Measurements from ENCODE around the gene MAP7D3. TPM values are rescaled to one million over a fixed set of nuclear protein-coding genes. Genes with fewer than 3 reads are reported as not detected.
A peak's percentile ranks its signal among the peaks of the same experiment; 100 is the strongest.

MAP7D3 gene
- total and polyA plus RNA-seq, 2 of the 4 experiments (the other 2 are of a cell fraction) = 10.0 to 23.8 TPM

- Histone ChIP-seq H3K9me3 (ENCODE audit: control insufficient read depth, insufficient read depth, low read length) (no peaks in the 10 kb centered on the region), H3K4me1 (ENCODE audit: control insufficient read depth, insufficient read depth, low read length) (peaks cover 11% of the 10 kb centered on the region), H3K27ac (ENCODE audit: insufficient read depth, low read length) (no peak overlapping the region; the same call in 1 of the 2 replicates), H3K14ac (replicated peaks; ENCODE audit: low read depth, low read length) (no peak overlapping the region), H3K4me2 (ENCODE audit: low read depth, low read length) (no peak overlapping the region), H4K5ac (ENCODE audit: low read depth, low read length) (no peak overlapping the region), H3K9ac (ENCODE audit: low read depth, low read length) (no peak overlapping the region), H3K79me1 (ENCODE audit: low read depth in 1 of 2, low read length in 2 of 2) (0 out of 4 replicates have a peak, but pooled peaks cover 0 to 7% of the 10 kb centered on the region in 2 experiments), H4K8ac (ENCODE audit: low read depth in 2 of 2, low read length in 2 of 2) (no peak overlapping the region), H3K56ac (ENCODE audit: extremely low read depth, insufficient read depth, low read length) (no peak overlapping the region), H4K20me1 (ENCODE audit: insufficient read depth, low read length) (no peaks in the 10 kb centered on the region), H3K4me3 (ENCODE audit: insufficient read depth, low read depth, low read length) (no peak overlapping the region), H2BK5ac (ENCODE audit: low read depth, low read length, poor library complexity, severe bottlenecking) (no peak overlapping the region), H2BK15ac (ENCODE audit: low read depth, low read length) (no peak overlapping the region), H3K9me1 (ENCODE audit: insufficient read depth, low read length) (no peaks in the 10 kb centered on the region), H4K91ac (ENCODE audit: insufficient read depth, low read depth, low read length) (no peak overlapping the region), H2BK20ac (ENCODE audit: low read depth, low read length) (no peak overlapping the region), H3K4ac (ENCODE audit: low read depth, low read length) (peak overlapping the region; percentile 13; the same call in 1 of the 2 replicates), H3K36me3 (ENCODE audit: control insufficient read depth, insufficient read depth, low read length) (no peaks in the 10 kb centered on the region), H3K18ac (ENCODE audit: low read depth, low read length) (no peak overlapping the region), H3K27me3 (ENCODE audit: control insufficient read depth, insufficient read depth, low read length) (peaks cover 1% of the 10 kb centered on the region; the same call in 1 of the 2 replicates), H3K23ac (ENCODE audit: low read depth, low read length) (no peak overlapping the region), H2AK9ac (replicated peaks; ENCODE audit: low read depth, low read length, poor library complexity) (no peak overlapping the region), H2AFZ (replicated peaks; ENCODE audit: low read length, poor library complexity) (no peak overlapping the region), H2BK120ac (ENCODE audit: low read depth, low read length) (no peak overlapping the region), H2AK5ac (ENCODE audit: low read depth, low read length) (no peak overlapping the region)
- dilution Hi-C loops (cut with HindIII; ENCODE audit: low sequenced_read_pairs, unreplicated experiment) (no loop called here), intact Hi-C loops (cut with micrococcal nuclease) (no loop called here), in situ Hi-C loops (cut with MboI; ENCODE audit: low sequenced_read_pairs) (no loop called here)
- DNase-seq (no peak), ATAC-seq (ENCODE audit: low read depth) (no peak)
- BruUV-seq (replicated peaks) = no TSS peak
- no peak for TF ChIP-seq NFE2L2 (IDR thresholded peaks at IDR 0.05; ENCODE audit: low read depth, low read length)
- no peak for TF ChIP-seq CTCF (conservative IDR thresholded peaks at IDR 0.05; ENCODE audit: low read depth, low read length)
- TF ChIP-seq MXI1 (IDR thresholded peaks at IDR 0.05; ENCODE audit: borderline replicate concordance, low read depth, low read length) = no peak
- no peak for TF ChIP-seq FOS (IDR thresholded peaks at IDR 0.05; ENCODE audit: low read depth, low read length)
- TF ChIP-seq RAD21 (IDR thresholded peaks at IDR 0.05; ENCODE audit: low read length) = no peak
- ChIA-PET CTCF (no interaction called here), POLR2A (ENCODE audit: unreplicated experiment) (no interaction called here)
- 90% methylated on average over 2 of the region's 5 CpGs; no CpG with 5 or more reads in 1 of the 2 experiments for WGBS, 2 experiments (ENCODE audit: extremely low coverage in 2 of 2, insufficient read length in 1 of 2)
Observed at GRCh38 chrX:136201601-136202000, 49.6 kb downstream of the MAP7D3 start.
